ENCODE results near the gene MIF4GD. TPM values are rescaled to one million over a fixed set of nuclear protein-coding genes. Genes with fewer than 3 reads are reported as not detected.
A peak's percentile ranks its signal among the peaks of the same experiment; 100 is the strongest.

The MIF4GD gene
- total and polyA plus RNA-seq, 9 of the 15 experiments (the other 6 are each of a cell fraction or from before 2014, with no cell fraction given), result 11.8 to 63.8 (median 28.1) TPM

DNA sequence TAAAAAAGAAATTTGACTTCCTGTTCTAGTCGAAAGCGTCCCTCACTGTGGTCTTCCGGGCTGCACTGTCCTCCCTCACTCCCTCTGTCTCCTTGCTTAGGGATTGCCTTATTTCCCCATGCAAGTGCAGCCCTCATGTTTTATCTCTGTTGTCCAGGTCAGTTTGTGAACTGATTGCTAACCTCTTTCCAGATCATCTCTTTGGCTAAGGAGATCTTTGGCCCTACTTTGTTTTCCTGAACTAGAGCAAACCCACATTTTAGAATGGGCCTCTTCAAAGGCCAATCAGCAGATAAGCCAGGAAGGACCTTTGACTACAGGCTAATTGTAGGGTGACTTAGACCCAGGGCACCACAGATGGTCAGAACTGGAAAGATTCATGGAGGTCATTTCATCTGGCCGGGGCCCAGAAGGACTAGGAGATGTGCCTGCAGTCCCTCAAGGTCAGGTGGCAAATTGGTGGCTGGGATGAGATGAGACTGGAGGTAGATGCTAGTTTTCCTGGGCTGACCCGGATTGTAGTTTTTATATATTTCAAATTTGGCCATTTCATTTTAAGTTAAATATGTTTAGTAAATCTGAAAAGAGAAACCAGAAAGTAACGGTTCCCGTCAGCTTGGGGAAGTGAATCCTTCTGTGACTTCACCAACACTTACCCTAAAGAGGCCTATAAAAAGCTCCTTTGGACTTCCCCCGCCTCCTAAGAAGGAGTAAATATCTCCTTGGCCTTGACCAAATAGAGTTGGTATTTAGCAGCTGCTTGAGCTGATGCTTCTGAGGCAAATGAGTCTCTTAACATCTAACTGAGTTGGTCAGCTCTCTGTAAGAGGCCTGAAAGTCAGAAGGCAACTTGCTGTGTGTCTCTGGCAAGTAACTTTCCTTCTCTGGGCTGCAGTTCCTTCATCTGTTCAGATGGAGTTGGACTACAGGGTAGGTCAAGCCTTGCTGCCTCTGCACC is 24.4 kb upstream of the MIF4GD start (continued):
- TF ChIP-seq, protein P1, sequence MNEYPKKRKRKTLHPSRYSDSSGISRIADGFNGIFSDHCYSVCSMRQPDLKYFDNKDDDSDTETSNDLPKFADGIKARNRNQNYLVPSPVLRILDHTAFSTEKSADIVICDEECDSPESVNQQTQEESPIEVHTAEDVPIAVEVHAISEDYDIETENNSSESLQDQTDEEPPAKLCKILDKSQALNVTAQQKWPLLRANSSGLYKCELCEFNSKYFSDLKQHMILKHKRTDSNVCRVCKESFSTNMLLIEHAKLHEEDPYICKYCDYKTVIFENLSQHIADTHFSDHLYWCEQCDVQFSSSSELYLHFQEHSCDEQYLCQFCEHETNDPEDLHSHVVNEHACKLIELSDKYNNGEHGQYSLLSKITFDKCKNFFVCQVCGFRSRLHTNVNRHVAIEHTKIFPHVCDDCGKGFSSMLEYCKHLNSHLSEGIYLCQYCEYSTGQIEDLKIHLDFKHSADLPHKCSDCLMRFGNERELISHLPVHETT (CRISPR knock-in tag; conservative IDR thresholded peaks at IDR 0.05 in 1 of 2, IDR thresholded peaks at IDR 0.05 in 1 of 2), result no peak
- TF ChIP-seq POU5F1 (IDR thresholded peaks at IDR 0.05; ENCODE audit: borderline replicate concordance, low read depth, low read length, partially characterized antibody) (no peak), MXI1 (IDR thresholded peaks at IDR 0.05; ENCODE audit: low read depth, low read length) (no peak), NUFIP1 (IDR thresholded peaks at IDR 0.05; ENCODE audit: partially characterized antibody) (no peak), SMARCC2 (IDR thresholded peaks at IDR 0.05; ENCODE audit: low read depth) (no peak), ILK (tag; IDR thresholded peaks at IDR 0.05; ENCODE audit: borderline replicate concordance, low read depth) (no peak), ZNF408 (CRISPR knock-in tag; IDR thresholded peaks at IDR 0.05; ENCODE audit: low read depth) (no peak), TEAD4 (IDR thresholded peaks at IDR 0.05; ENCODE audit: low read length) (peak; percentile 64; the same call in 1 of the 2 replicates), TEAD4 (CRISPR knock-in tag; IDR thresholded peaks at IDR 0.05; ENCODE audit: borderline replicate concordance) (no peak), NR2C1 (IDR thresholded peaks at IDR 0.05) (no peak), NR2C1 (tag; IDR thresholded peaks at IDR 0.05) (0 out of 2 replicates have a peak, but pooled peaks have one; percentile 17)
- TF ChIP-seq, protein P2, sequence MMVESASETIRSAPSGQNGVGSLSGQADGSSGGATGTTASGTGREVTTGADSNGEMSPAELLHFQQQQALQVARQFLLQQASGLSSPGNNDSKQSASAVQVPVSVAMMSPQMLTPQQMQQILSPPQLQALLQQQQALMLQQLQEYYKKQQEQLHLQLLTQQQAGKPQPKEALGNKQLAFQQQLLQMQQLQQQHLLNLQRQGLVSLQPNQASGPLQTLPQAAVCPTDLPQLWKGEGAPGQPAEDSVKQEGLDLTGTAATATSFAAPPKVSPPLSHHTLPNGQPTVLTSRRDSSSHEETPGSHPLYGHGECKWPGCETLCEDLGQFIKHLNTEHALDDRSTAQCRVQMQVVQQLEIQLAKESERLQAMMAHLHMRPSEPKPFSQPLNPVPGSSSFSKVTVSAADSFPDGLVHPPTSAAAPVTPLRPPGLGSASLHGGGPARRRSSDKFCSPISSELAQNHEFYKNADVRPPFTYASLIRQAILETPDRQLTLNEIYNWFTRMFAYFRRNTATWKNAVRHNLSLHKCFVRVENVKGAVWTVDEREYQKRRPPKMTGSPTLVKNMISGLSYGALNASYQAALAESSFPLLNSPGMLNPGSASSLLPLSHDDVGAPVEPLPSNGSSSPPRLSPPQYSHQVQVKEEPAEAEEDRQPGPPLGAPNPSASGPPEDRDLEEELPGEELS (CRISPR knock-in tag; IDR thresholded peaks at IDR 0.05; ENCODE audit: borderline replicate concordance), result no peak
- TF ChIP-seq, protein P3, sequence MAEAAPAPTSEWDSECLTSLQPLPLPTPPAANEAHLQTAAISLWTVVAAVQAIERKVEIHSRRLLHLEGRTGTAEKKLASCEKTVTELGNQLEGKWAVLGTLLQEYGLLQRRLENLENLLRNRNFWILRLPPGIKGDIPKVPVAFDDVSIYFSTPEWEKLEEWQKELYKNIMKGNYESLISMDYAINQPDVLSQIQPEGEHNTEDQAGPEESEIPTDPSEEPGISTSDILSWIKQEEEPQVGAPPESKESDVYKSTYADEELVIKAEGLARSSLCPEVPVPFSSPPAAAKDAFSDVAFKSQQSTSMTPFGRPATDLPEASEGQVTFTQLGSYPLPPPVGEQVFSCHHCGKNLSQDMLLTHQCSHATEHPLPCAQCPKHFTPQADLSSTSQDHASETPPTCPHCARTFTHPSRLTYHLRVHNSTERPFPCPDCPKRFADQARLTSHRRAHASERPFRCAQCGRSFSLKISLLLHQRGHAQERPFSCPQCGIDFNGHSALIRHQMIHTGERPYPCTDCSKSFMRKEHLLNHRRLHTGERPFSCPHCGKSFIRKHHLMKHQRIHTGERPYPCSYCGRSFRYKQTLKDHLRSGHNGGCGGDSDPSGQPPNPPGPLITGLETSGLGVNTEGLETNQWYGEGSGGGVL (CRISPR knock-in tag; IDR thresholded peaks at IDR 0.05), result no peak
- TF ChIP-seq, protein P4, sequence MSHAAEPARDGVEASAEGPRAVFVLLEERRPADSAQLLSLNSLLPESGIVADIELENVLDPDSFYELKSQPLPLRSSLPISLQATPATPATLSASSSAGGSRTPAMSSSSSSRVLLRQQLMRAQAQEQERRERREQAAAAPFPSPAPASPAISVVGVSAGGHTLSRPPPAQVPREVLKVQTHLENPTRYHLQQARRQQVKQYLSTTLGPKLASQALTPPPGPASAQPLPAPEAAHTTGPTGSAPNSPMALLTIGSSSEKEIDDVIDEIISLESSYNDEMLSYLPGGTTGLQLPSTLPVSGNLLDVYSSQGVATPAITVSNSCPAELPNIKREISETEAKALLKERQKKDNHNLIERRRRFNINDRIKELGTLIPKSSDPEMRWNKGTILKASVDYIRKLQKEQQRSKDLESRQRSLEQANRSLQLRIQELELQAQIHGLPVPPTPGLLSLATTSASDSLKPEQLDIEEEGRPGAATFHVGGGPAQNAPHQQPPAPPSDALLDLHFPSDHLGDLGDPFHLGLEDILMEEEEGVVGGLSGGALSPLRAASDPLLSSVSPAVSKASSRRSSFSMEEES (CRISPR knock-in tag; IDR thresholded peaks at IDR 0.05), result no peak
- TF ChIP-seq, protein P5, sequence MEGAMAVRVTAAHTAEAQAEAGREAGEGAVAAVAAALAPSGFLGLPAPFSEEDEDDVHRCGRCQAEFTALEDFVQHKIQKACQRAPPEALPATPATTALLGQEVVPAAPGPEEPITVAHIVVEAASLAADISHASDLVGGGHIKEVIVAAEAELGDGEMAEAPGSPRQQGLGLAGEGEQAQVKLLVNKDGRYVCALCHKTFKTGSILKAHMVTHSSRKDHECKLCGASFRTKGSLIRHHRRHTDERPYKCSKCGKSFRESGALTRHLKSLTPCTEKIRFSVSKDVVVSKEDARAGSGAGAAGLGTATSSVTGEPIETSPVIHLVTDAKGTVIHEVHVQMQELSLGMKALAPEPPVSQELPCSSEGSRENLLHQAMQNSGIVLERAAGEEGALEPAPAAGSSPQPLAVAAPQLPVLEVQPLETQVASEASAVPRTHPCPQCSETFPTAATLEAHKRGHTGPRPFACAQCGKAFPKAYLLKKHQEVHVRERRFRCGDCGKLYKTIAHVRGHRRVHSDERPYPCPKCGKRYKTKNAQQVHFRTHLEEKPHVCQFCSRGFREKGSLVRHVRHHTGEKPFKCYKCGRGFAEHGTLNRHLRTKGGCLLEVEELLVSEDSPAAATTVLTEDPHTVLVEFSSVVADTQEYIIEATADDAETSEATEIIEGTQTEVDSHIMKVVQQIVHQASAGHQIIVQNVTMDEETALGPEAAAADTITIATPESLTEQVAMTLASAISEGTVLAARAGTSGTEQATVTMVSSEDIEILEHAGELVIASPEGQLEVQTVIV (CRISPR knock-in tag; IDR thresholded peaks at IDR 0.05; ENCODE audit: borderline replicate concordance), result no peak

Measured in K562 (cell line).